HFF-Myc (cell line): ENCODE results near the gene SF3B5.

Experiments used
- DNase-seq: peaks from one replicate; pipeline ENCODE4 v3.0.0-alpha.2; 2011; ENCODE audit warnings: low read depth; ENCODE audit errors: extremely low read depth
- H3K4me3 ChIP-seq: replicated peaks from 2 replicates; pipeline ENCODE4 v1.5.1; 2011; ENCODE audit warnings: low read depth, mild to moderate bottlenecking, control low read depth, low read length
- CTCF ChIP-seq: IDR thresholded peaks from 2 replicates; pipeline ENCODE4 v1.5.1; 2012; ENCODE audit warnings: mild to moderate bottlenecking, low read depth, low read length, control low read depth; ENCODE audit errors: missing control alignments

The SF3B5 gene

GRCh38 chr6:144062786-144063185 lies 32.6 kb downstream of the SF3B5 start:
- TF ChIP-seq CTCF, result no peak
- H3K4me3 ChIP-seq, result no peak overlapping the region
- no peak for DNase-seq

- no peak for DNase-seq
- H3K4me3 ChIP-seq, result no peak overlapping the region
- no peak for TF ChIP-seq CTCF
These were observed 36.2 kb downstream of the SF3B5 start for GRCh38 chr6:144059139-144059538.

- TF ChIP-seq CTCF, result no peak
- no peak overlapping the region for H3K4me3 ChIP-seq
- no peak for DNase-seq
These were observed 40.0 kb downstream of the SF3B5 start for GRCh38 chr6:144055121-144055931.

- DNase-seq, result no peak
- no peak for TF ChIP-seq CTCF
- H3K4me3 ChIP-seq, result no peak overlapping the region
These were observed 41.8 kb downstream of the SF3B5 start for GRCh38 chr6:144053601-144054000.

- TF ChIP-seq CTCF, result no peak
These were observed 42.9 kb downstream of the SF3B5 start for GRCh38 chr6:144052488-144052887.

GRCh38 chr6:144049386-144049785 lies 46.0 kb downstream of the SF3B5 start:
- no peak overlapping the region for H3K4me3 ChIP-seq
- no peak for TF ChIP-seq CTCF
- DNase-seq, result no peak

More at GRCh38 chr6:144052488-144052887, 42.9 kb downstream of the SF3B5 start:
- no peak overlapping the region for H3K4me3 ChIP-seq
- no peak for DNase-seq
